A673 (cell line): ENCODE results near the gene HDAC7.

Source experiments
- EZH2 ChIP-seq: fragments of 200-600 bp; sonication (generic); IDR thresholded peaks from 2 replicates; pipeline ENCODE4 v1.6.1; 2017; ENCODE audit warnings: borderline replicate concordance, low read depth, mild to moderate bottlenecking, mixed read lengths, antibody characterized with exemption, low read length; ENCODE audit not compliant: poor library complexity, severe bottlenecking
- TF ChIP-seq, protein P1 (sequence below): fragments of 300-800, 200-600 bp; sonication (generic); conservative IDR thresholded peaks from 2 replicates; pipeline ENCODE4 v1.5.1; 2017; ENCODE audit warnings: low read depth, mild to moderate bottlenecking, antibody characterized with exemption, low read length, moderate library complexity, mixed read lengths

DNA sequence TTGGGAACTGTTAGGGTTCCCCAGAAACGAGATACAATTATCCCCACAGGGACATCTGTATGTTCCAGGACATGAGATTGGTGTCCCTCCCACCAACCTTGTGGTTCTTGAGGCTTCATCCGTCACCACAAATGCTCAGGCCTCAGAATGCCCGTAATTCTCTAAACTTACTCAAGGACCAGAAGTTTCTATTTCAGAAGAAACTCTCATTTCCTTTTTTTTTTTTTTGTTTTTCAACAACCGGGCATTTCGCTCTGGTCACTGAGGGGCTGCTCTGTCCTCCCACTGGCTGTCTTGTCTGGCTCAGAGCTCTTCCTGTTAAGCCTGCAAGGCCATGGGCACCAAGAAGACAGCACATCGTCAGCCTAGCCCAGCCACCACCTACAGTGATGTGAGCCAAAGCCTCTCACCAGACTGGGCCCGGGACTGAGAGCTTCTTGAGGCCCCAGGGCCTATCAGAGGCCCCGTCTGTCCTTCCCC, 48.9 kb upstream of the HDAC7 start:
- TF ChIP-seq, protein P1, sequence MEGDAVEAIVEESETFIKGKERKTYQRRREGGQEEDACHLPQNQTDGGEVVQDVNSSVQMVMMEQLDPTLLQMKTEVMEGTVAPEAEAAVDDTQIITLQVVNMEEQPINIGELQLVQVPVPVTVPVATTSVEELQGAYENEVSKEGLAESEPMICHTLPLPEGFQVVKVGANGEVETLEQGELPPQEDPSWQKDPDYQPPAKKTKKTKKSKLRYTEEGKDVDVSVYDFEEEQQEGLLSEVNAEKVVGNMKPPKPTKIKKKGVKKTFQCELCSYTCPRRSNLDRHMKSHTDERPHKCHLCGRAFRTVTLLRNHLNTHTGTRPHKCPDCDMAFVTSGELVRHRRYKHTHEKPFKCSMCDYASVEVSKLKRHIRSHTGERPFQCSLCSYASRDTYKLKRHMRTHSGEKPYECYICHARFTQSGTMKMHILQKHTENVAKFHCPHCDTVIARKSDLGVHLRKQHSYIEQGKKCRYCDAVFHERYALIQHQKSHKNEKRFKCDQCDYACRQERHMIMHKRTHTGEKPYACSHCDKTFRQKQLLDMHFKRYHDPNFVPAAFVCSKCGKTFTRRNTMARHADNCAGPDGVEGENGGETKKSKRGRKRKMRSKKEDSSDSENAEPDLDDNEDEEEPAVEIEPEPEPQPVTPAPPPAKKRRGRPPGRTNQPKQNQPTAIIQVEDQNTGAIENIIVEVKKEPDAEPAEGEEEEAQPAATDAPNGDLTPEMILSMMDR = no peak
- no peak for TF ChIP-seq EZH2
